GM21619 (cell line): Measurements from ENCODE around the gene LAMA3.

Experiments
- ATAC-seq: cut with Tn5 transposase; IDR thresholded peaks from one replicate; pipeline ENCODE4 v1.9.1; 2021; ENCODE audit not compliant: unreplicated experiment

Gene LAMA3

GRCh38 chr18:23689031-23689615, at the start of gene LAMA3:
TSS of gene LAMA3 (plus strand) at chr18:23689453. CDS start at chr18:23689684, 231 bp downstream.
- ATAC-seq, result no peak

- no peak for ATAC-seq
Observed at GRCh38 chr18:23640052-23640451, 49.2 kb upstream of the LAMA3 start.

GRCh38 chr18:23641143-23641720, 48.0 kb upstream of the LAMA3 start:
- ATAC-seq, result no peak

GRCh38 chr18:23641937-23642666, 47.2 kb upstream of the LAMA3 start:
- ATAC-seq, result no peak

- ATAC-seq, result no peak
Observed at GRCh38 chr18:23643815-23644490, 45.3 kb upstream of the LAMA3 start.

GRCh38 chr18:23645568-23646175, 43.6 kb upstream of the LAMA3 start:
- no peak for ATAC-seq

GRCh38 chr18:23646282-23646681, 43.0 kb upstream of the LAMA3 start:
- no peak for ATAC-seq

GRCh38 chr18:23648456-23648855, 40.8 kb upstream of the LAMA3 start:
- ATAC-seq, result no peak

GRCh38 chr18:23648940-23649607, 40.2 kb upstream of the LAMA3 start:
- no peak for ATAC-seq

- ATAC-seq, result no peak
Observed at GRCh38 chr18:23650968-23651927, 38.0 kb upstream of the LAMA3 start.

GRCh38 chr18:23652232-23652631, 37.0 kb upstream of the LAMA3 start:
- no peak for ATAC-seq

- ATAC-seq, result no peak
Observed at GRCh38 chr18:23658285-23658684, 31.0 kb upstream of the LAMA3 start.

- no peak for ATAC-seq
Observed at GRCh38 chr18:23661735-23662308, 27.4 kb upstream of the LAMA3 start.

GRCh38 chr18:23662309-23663263, 26.7 kb upstream of the LAMA3 start, which contains the start of gene ANKRD29:
TSS of gene ANKRD29 (minus strand) at chr18:23662911. CDS start at chr18:23662730, 181 bp downstream.
- no peak for ATAC-seq

- ATAC-seq, result no peak
Observed at GRCh38 chr18:23664674-23665073, 24.6 kb upstream of the LAMA3 start.

GRCh38 chr18:23667114-23667513, 22.1 kb upstream of the LAMA3 start:
- no peak for ATAC-seq

GRCh38 chr18:23668731-23669130, 20.5 kb upstream of the LAMA3 start:
- ATAC-seq, result no peak

GRCh38 chr18:23669202-23669766, 20.0 kb upstream of the LAMA3 start:
- no peak for ATAC-seq
